ENCODE measurements around the gene ADRM1.

ADRM1 gene

DNA sequence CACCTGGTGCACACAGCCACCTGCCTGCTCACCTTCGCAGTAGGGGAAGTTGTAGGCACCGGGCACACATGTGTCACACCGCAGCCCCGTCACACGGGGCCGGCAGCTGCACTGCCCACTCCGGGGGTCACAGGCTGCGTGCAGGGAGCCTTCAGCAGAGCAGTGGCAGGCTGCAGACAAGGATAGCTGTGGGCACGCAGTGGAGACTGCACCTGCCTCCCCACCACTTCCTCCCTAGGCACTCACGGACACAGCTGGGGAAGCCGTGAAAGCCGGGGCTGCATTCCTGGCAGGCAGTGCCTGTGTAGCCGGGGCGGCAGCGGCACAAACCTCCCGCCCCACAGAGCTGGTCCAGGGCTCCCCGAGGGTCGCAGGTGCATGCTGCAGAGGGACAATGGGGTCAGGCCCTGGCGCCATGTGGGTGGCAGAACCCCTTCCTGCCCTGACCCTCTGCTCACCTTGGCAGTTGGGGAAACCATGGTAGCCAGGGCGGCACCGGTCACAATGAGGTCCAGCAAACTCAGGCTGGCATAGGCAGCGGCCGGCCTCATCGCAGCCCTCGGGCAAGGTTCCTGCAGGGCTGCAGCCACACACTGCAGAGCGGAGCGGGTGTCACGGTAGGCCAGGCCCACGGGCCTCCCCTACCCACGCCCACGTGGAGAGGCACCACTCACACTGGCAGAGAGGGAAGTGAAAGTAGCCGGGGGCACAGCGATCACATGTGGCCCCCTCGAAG lies 34.9 kb downstream of the ADRM1 start:
- TF ChIP-seq, protein P1, sequence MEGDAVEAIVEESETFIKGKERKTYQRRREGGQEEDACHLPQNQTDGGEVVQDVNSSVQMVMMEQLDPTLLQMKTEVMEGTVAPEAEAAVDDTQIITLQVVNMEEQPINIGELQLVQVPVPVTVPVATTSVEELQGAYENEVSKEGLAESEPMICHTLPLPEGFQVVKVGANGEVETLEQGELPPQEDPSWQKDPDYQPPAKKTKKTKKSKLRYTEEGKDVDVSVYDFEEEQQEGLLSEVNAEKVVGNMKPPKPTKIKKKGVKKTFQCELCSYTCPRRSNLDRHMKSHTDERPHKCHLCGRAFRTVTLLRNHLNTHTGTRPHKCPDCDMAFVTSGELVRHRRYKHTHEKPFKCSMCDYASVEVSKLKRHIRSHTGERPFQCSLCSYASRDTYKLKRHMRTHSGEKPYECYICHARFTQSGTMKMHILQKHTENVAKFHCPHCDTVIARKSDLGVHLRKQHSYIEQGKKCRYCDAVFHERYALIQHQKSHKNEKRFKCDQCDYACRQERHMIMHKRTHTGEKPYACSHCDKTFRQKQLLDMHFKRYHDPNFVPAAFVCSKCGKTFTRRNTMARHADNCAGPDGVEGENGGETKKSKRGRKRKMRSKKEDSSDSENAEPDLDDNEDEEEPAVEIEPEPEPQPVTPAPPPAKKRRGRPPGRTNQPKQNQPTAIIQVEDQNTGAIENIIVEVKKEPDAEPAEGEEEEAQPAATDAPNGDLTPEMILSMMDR (IDR thresholded peaks at IDR 0.05; ENCODE audit: borderline replicate concordance, control extremely low read depth, extremely low read depth, insufficient read depth, missing control alignments): no peak
- no peak for DNase-seq (ENCODE audit: low spot score)
- in situ Hi-C loops (cut with MboI; ENCODE audit: low sequenced_read_pairs, unreplicated experiment): no loop called here

- TF ChIP-seq, protein P1 (IDR thresholded peaks at IDR 0.05; ENCODE audit: borderline replicate concordance, control extremely low read depth, extremely low read depth, insufficient read depth, missing control alignments): no peak
- DNase-seq (ENCODE audit: low spot score): no peak
- in situ Hi-C loops (cut with MboI; ENCODE audit: low sequenced_read_pairs, unreplicated experiment): no loop called here
Observed at GRCh38 chr20:62338294-62338620, 35.5 kb downstream of the ADRM1 start.

DNA sequence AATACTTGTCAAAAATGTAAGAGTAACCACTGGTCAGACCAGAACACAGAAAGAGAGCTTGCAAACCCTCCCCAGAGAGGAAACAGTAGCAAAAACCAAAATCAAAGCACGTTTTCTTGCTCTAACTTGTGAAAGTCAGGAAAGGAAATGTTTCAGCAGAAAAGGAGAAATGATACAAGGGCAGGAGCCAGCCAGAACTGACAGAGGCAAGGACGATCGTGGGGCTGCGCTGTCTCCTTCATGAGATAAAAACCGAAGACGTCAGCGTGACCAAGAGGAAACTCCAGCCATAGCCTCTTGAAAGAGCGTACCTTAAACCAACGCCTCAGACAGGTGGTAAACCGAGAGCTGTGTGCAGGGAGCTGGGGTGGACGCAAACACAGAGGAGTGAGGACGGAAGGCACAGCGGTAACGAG lies 36.9 kb downstream of the ADRM1 start:
- peak; percentile 76 for DNase-seq (ENCODE audit: low spot score)
- in situ Hi-C loops (cut with MboI; ENCODE audit: low sequenced_read_pairs, unreplicated experiment): no loop called here

DNA sequence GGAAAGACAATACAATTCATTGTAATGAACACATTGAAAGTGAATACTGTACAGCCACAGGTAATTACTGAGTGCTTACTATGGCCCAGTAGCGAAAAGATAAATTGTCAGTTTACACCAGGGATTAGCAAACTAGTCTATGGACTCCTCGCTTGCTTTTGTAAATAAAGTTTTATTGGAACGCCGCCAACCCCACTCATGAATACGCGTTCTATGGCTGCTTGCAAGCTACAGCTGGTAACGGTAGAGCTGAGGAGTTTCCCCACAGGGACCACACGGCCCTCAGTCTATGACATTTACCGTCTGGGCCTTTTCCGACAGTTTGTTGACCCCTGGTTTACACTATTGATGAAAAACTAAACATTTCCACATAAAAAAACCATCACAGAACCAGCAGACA lies 40.1 kb downstream of the ADRM1 start:
- in situ Hi-C loops (cut with MboI; ENCODE audit: low sequenced_read_pairs, unreplicated experiment): no loop called here
- DNase-seq (ENCODE audit: low spot score): no peak
- TF ChIP-seq, protein P1 (IDR thresholded peaks at IDR 0.05; ENCODE audit: borderline replicate concordance, control extremely low read depth, extremely low read depth, insufficient read depth, missing control alignments): no peak

More for the DNA sequence above, 36.9 kb downstream of the ADRM1 start:
- TF ChIP-seq, protein P1 (IDR thresholded peaks at IDR 0.05; ENCODE audit: borderline replicate concordance, control extremely low read depth, extremely low read depth, insufficient read depth, missing control alignments): no peak

GRCh38 chr20:62344092-62344491 lies 41.3 kb downstream of the ADRM1 start:
- TF ChIP-seq, protein P1 (IDR thresholded peaks at IDR 0.05; ENCODE audit: borderline replicate concordance, control extremely low read depth, extremely low read depth, insufficient read depth, missing control alignments): no peak
- in situ Hi-C loops (cut with MboI; ENCODE audit: low sequenced_read_pairs, unreplicated experiment): no loop called here

DNA sequence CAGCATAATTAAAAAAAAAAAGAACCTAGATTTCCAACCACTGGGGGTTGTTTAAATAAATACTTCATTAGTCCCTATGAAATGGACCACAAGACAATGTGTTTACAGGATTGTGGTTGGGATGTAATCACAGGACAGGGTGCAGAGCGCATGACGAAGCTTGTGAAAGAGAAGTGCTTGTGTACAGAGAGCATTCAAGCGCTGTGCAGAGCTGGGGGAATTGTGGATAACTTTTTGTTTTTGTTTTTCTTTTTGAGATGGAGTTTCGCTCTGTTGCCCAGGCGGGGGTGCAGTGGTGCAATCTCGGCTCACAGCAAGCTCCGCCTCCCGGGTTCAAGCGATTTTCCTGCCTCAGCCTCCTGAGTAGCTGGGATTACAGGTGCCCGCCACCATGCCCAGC lies 42.0 kb downstream of the ADRM1 start:
- TF ChIP-seq, protein P1 (IDR thresholded peaks at IDR 0.05; ENCODE audit: borderline replicate concordance, control extremely low read depth, extremely low read depth, insufficient read depth, missing control alignments): no peak
- in situ Hi-C loops (cut with MboI; ENCODE audit: low sequenced_read_pairs, unreplicated experiment): no loop called here
- no peak for DNase-seq (ENCODE audit: low spot score)

More at GRCh38 chr20:62344092-62344491, 41.3 kb downstream of the ADRM1 start:
- DNase-seq (ENCODE audit: low spot score): no peak
